Fibroblast of mammary gland (primary cell): Measurements from ENCODE around the gene SMIM13.

Experiments
- DNase-seq: peaks from one replicate; pipeline ENCODE4 v3.0.0-alpha.2; 2010; ENCODE audit warnings: low read depth
- H3K4me3 ChIP-seq: 2 replicates; pipeline ENCODE4 v1.5.1; 2011; ENCODE audit warnings: low read depth, mild to moderate bottlenecking, low read length, moderate library complexity; ENCODE audit not compliant: control insufficient read depth
- TF ChIP-seq, protein P1 (sequence below): conservative IDR thresholded peaks from 2 replicates; pipeline ENCODE4 v1.5.1; 2011; ENCODE audit warnings: low read depth, low read length, inconsistent platforms; ENCODE audit not compliant: control insufficient read depth, insufficient read depth

Gene SMIM13

DNA sequence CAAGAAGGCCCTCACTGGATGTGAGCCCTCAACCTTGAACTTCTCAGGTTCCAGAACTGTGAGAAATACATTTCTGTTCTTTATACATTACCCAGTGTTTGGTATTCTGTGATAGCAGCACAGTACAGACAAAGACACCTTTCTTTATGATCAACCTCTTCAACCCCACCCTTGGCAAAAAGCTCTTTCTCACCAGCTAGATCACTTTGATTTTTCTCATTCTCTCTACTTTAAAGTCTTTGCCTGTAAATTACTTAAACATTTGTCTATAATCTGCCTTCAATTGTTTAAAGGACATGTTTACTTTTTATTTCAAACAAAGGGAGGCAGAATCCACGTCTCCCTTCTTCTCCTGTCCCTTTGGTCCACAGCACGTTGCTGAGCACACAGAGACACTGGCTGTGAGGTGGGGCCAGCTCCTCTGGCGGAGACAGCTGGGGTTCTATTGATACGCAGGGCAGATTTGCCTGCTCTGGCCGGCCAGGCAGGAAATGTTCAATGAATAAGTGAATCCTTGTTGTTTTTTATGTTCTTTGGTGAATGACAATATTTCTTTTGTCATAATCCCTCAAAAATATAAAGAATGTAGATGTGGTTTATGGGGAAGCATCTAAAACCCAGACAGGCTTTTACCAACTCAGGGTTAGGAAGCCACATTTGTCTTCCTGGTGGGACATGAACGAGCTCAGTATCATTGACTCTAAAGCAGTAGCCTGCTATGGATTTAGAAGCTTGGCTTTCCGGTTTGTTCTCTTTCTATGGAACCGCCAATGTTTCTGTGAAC, 86.0 kb downstream of the SMIM13 start:
- no peak for DNase-seq
- TF ChIP-seq, protein P1, sequence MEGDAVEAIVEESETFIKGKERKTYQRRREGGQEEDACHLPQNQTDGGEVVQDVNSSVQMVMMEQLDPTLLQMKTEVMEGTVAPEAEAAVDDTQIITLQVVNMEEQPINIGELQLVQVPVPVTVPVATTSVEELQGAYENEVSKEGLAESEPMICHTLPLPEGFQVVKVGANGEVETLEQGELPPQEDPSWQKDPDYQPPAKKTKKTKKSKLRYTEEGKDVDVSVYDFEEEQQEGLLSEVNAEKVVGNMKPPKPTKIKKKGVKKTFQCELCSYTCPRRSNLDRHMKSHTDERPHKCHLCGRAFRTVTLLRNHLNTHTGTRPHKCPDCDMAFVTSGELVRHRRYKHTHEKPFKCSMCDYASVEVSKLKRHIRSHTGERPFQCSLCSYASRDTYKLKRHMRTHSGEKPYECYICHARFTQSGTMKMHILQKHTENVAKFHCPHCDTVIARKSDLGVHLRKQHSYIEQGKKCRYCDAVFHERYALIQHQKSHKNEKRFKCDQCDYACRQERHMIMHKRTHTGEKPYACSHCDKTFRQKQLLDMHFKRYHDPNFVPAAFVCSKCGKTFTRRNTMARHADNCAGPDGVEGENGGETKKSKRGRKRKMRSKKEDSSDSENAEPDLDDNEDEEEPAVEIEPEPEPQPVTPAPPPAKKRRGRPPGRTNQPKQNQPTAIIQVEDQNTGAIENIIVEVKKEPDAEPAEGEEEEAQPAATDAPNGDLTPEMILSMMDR: no peak
- no peak overlapping the region for H3K4me3 ChIP-seq

- no peak for DNase-seq
- TF ChIP-seq, protein P1: no peak
Measured at GRCh38 chr6:11181478-11182136, 88.0 kb downstream of the SMIM13 start.

DNA sequence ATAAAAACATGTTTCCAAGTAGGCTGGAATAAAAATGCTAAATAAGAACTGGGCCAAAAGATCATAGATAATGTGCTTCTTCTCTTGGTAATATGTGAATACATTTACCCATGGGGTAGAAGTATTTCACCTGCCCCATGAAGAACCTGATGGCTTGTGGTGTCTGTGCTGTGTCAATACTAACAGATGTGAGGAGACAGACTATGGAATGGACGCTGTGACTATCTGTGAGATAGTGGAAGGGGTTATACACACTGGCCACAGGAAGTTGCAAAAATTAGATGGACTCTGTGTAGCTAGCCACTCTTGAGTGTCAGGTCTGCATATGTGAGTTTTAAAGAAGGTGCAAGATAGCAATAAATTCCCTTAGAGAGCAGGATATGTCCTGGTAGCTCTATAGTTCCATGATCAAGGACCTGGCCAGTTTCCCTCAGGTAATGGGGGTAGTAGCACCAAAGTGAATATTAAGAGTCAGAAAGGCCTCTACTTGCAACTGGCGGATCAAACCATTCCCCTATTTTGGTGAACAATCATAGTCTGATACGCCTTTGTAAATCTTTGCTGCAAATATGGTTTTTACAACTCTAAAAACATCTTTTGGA, 90.2 kb downstream of the SMIM13 start:
- no peak for DNase-seq
- TF ChIP-seq, protein P1: no peak
- no peak overlapping the region for H3K4me3 ChIP-seq

More at GRCh38 chr6:11181478-11182136, 88.0 kb downstream of the SMIM13 start:
- no peak overlapping the region for H3K4me3 ChIP-seq

DNA sequence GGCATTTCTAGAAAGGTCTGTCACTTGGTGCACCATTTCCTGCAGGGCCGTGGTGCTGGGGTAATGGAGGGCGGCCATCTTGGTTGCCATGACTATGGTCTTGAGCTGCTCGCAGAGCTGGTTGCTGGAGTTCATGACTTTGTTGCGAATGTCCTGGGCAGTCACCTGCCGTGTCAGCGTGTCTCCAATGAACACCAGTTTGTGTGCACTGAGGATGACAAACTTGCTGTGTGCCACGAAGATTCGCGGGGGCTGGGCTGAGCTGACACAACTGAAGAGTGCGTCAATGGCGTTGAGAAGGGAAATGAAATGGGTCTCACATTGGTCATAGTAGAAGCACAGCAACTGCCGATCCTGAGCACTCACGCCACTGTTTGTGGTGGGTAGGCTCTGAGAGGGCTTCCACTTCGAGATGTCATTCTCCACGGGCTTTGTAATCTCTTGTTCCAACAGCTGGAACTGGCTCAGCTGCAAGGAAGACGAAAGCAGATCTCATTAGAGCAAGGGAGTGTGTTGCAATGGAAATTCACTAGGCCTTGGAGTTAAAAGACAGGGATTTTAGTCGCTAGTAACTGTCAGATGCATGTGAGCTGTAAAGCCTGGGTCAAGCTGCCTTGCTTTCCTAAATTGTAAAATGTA, 91.7 kb downstream of the SMIM13 start:
- no peak overlapping the region for H3K4me3 ChIP-seq
- no peak for DNase-seq
- TF ChIP-seq, protein P1: no peak

DNA sequence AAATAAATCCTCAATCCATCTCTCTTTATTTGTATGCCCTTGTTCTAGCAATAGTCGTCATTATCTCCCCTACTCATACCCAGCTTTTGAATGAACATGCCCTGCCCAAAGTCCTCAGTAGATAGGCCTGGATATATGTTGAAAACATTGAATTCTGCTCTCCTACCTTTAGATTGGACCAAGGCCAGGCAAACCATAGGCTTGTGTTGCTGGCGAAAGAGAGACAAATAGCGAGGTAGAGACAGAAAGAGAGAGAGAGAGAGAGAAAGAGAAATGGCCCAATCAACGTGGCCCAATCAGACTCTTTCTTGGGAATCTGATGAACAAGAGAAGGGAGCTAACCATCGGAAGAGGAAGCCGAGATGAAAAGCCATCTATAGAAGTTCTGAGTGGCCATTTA, 93.7 kb downstream of the SMIM13 start:
- DNase-seq: no peak
- TF ChIP-seq, protein P1: no peak
- H3K4me3 ChIP-seq: no peak overlapping the region
